ENCODE data around the gene ARHGEF7.

Gene ARHGEF7

DNA sequence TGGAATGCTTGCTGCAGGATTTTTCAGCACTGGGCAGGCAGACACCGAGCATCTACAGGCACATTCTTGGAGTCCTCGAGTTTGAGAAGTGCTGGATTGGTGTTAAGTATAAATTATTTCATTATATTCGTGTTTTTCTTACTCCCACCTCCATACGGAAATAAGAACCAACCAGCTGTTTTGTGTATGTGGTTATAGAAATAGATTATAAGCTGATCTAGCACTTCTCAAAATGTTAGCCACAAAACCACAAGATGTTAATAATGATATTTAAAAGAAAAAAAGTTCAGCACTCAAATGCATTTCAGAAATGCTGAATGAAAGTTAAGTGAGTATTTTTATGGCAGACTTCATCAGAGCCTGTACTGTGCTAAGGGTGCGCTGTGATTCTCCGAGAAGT lies 181.3 kb downstream of the ARHGEF7 start:
- DNase-seq (ENCODE audit: low read depth in 2 of 3, low spot score in 1 of 3), result no peak

DNA sequence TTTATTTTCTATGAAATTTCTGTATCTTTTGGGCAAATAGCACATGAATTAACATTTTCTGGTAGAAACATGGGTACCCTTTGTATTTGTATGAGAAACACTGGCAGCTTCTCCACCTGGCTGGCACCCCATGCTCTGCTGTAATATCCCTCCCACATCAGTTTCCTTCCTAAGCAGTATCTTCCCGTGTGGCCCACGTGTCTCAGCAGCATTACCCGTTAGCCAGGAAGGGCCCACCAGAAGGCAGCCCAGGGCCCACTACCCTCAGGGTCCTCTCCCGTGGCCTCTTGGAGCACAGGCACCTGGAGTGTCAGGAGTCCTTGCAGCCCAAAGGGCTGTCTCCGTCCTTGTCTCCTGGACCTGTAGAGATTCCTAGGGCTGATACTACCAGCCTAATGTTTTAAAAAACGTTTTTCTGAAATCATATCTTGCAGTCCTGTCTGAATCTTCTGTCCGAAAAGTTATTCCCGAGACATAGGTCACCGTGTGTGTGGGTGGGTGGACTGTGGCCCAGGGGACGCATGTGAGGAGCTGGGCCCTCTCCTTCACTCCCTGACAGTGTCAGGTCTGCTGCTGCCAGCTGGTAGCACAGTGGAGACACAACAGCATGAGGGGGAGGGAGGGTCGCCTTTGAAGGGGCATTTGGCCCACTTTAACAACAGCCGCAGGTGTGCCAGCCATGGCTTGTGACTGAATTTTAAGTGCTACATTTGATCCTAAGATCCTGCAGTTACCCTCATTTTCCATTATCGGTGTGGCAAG lies 183.3 kb downstream of the ARHGEF7 start:
- DNase-seq (ENCODE audit: low read depth in 2 of 3, low spot score in 1 of 3), result no peak

GRCh38 chr13:111302045-111302726 lies 187.1 kb downstream of the ARHGEF7 start:
- DNase-seq (ENCODE audit: low read depth in 2 of 3, low spot score in 1 of 3), result no peak

DNA sequence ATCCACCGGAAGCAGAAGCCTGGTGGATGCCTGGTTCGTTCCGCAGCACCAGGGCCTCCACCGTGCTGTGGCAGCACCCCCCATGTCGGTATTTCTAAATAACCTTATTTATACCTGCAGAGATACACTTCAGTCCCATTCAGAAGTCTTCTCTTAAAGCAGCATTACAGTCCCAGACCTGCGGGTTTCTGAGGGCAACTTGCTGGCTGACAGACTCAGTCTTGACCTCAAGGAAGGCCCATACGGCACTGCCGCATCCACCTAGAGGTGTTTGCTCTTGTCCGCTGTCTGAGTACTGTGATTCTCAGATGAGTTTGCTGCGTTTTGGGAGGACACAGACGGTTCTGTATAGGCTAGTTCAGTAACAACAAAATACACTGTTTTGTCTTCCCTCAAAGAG lies 188.4 kb downstream of the ARHGEF7 start:
- no peak for DNase-seq (ENCODE audit: low read depth in 2 of 3, low spot score in 1 of 3)

DNA sequence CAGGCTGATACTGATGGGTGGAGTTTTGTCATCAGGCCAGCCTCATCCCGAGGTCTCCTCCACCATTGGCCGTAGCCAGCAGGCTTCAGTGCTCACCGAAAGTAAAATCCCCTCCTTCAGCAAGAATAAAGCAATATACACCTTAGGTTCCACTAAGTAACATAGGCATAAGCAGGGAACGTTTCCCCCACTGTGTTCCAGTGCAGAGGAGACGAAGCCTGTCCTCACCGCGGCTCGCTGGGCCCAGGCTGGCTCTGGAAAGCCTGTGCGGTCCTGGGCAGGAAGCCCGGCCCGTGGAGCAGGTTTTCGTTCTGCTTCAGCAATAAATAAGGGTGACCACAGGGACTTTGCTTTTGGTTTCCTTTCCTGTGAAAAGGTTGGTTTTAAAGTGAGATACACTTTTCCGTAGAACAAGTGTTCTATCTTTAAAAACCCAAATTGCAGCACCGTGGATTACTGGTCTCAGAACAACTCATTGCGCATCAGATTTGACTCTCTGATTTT lies 189.0 kb downstream of the ARHGEF7 start:
- no peak for DNase-seq (ENCODE audit: low read depth in 2 of 3, low spot score in 1 of 3)

- no peak for DNase-seq (ENCODE audit: low read depth in 2 of 3, low spot score in 1 of 3)
These were observed 189.6 kb downstream of the ARHGEF7 start for GRCh38 chr13:111304603-111305289.

GRCh38 chr13:111312944-111313590 lies 198.0 kb downstream of the ARHGEF7 start:
- no peak for DNase-seq (ENCODE audit: low read depth in 2 of 3, low spot score in 1 of 3)

GRCh38 chr13:111313911-111314425 lies 198.9 kb downstream of the ARHGEF7 start:
- DNase-seq (ENCODE audit: low read depth in 2 of 3, low spot score in 1 of 3), result no peak

- DNase-seq (ENCODE audit: low read depth in 2 of 3, low spot score in 1 of 3), result no peak
These were observed 199.7 kb downstream of the ARHGEF7 start for GRCh38 chr13:111314852-111315251.

DNA sequence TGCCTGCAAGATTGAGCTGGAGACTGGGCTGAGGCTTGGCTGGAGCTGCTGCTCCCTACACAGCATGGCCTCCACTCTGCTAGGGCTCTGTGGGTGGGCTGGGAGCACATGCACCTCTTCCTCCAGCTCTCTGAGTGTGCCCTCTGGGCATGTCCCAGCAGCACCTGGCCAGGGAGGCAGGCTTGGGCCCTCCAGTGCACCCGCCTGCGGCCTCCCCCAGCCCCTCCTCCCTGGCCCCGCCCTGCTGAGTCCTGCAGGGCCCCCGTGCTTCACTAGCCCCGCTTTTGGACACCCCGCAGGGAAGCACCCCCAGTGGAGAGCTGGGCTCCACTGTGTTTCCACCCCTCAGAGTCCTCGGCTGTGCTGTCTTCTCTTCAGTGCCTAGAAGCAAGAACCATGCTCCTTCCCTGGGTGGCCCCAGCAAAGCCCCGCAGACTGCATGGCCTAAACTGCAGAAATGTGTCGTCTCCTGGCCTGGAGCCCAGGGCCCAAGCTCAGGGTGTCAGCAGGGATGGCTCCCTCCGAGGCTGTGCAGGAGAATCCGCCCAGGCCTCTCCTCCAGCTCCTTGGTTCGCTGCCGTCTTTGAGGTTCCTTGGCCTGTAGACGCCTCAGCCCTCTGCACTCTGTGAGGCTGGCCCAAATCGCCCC lies 200.4 kb downstream of the ARHGEF7 start:
- DNase-seq (ENCODE audit: low read depth in 2 of 3, low spot score in 1 of 3), result no peak

- DNase-seq (ENCODE audit: low read depth in 2 of 3, low spot score in 1 of 3), result no peak
These were observed 201.1 kb downstream of the ARHGEF7 start for GRCh38 chr13:111316161-111316730.

DNA sequence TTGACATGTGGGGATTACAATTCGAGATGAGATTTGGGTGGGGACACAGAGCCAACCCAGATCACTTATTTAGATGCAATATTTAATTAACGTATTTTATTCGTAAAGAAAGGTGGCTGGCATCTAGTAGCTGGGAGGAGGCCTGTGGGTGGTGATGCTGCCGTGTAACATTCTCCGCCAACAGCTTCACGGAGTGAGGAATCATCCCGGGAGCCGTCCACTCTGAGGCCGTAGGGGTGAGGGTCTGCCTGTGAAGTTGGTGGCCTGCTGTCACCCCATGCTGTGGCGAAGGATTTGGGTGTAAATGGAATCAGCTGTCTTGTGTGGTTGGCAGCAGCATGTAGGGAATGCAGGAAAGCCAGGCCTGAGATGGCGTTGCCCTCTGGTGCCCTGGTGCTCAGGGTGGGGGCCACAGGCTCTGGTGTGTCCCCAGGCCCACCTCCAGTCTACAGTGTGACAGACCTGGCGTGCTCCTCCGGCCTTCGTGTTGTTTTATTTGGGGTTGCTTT lies 202.0 kb downstream of the ARHGEF7 start:
- no peak for DNase-seq (ENCODE audit: low read depth in 2 of 3, low spot score in 1 of 3)

GRCh38 chr13:111317571-111318345 lies 202.6 kb downstream of the ARHGEF7 start:
- DNase-seq (ENCODE audit: low read depth in 2 of 3, low spot score in 1 of 3), result no peak

- DNase-seq (ENCODE audit: low read depth in 2 of 3, low spot score in 1 of 3), result no peak
These were observed 203.3 kb downstream of the ARHGEF7 start for GRCh38 chr13:111318386-111318785.

DNA sequence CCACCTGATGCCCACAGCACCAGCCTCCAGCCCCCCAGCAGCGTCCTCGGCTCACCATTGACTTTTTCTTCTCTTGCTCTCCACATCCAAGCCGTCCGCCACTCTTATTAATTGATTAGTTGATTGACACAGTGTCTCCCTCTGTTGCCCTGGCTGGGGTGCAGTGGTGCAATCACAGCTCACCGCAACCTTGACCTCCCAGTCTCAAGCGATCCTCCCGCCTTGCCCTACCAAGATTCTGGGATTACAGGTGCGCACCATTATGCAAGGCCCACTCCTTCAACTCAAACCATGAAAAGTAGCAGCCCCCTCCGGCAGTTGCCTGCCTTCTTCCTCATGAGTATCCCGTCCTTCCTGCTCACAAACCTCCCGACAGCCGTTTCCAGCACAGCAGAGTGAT lies 204.4 kb downstream of the ARHGEF7 start:
- DNase-seq (ENCODE audit: low read depth in 2 of 3, low spot score in 1 of 3), result no peak

- DNase-seq (ENCODE audit: low read depth in 2 of 3, low spot score in 1 of 3), result no peak
These were observed 205.1 kb downstream of the ARHGEF7 start, which contains the start of gene TEX29 for GRCh38 chr13:111319998-111320911. Gene TEX29 (plus strand): TSS chr13:111320642. CDS start chr13:111320891, 249 bp downstream.

- no peak for DNase-seq (ENCODE audit: low read depth in 2 of 3, low spot score in 1 of 3)
These were observed 207.1 kb downstream of the ARHGEF7 start for GRCh38 chr13:111322001-111322915.
